ENCODE results near the gene SPG11.
"Not testable (repeated sequence)": the region's sequence is repeated elsewhere in the genome, so short reads cannot be mapped to it uniquely, and the experiment has no call there.

Gene SPG11

GRCh38 chr15:44682211-44682610 lies 18.7 kb upstream of the SPG11 start:
- DNase-seq = no peak

- DNase-seq = peak; percentile 49 to 59
These were observed 13.2 kb upstream of the SPG11 start for GRCh38 chr15:44676676-44677075.

GRCh38 chr15:44675911-44676310 lies 12.4 kb upstream of the SPG11 start:
- no peak for DNase-seq

DNA sequence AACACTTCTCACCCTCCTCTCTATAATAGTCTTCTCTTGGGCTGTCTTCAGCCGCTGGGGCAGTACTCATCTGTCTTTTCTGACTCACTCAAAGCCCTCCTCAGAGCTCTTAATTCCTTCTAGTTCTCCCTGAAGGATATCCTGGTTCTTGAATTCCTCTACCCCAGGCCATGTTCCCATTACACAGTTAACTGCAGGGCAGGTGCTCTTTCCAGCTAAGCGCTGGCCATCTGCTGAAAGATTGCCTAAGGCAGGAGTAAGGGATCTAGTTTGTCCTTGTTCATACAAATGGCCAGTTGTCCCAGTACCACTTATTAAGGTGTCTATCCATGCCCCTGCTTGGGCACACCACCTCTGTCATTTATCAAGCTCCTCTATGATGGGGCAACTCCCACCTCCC lies 10.2 kb upstream of the SPG11 start:
- no peak for DNase-seq

- no peak for DNase-seq
These were observed 6.9 kb upstream of the SPG11 start for GRCh38 chr15:44670087-44670950.

DNA sequence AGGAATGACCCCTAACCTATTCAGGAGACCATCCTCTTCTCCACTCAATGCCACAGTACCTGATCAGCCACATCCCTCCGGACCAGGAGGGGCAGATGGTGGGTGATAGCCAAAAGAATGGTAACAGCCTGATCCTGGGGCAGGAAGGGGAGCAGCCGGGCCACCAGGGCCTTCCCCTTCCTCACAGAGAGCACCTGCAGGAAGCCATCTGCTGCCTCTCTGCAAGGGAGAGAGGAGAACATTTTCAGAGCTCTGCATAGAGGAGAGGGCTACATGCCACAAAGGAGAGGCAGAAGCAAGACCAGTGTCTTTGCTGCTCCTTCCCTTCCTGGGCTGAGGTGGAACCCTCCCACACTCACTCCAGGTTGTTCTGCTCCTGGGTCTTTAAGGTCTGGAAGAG lies 5.5 kb upstream of the SPG11 start:
- DNase-seq = no peak

DNA sequence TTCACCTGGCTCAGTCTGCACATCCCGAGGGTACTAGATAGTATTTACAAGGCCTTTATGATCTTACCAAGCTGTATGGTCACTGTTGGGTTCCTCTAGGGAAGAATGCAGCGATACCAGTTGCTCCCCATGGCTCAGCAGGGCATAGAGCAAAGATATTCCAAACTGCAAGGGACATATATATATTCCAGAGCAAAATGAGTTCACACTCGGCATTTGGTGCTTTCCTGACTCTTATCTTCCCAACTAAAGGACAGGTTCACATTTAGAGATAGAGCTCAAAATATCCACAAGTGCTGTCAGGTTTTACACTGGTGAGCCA lies 3.5 kb upstream of the SPG11 start:
- DNase-seq = no peak

DNA sequence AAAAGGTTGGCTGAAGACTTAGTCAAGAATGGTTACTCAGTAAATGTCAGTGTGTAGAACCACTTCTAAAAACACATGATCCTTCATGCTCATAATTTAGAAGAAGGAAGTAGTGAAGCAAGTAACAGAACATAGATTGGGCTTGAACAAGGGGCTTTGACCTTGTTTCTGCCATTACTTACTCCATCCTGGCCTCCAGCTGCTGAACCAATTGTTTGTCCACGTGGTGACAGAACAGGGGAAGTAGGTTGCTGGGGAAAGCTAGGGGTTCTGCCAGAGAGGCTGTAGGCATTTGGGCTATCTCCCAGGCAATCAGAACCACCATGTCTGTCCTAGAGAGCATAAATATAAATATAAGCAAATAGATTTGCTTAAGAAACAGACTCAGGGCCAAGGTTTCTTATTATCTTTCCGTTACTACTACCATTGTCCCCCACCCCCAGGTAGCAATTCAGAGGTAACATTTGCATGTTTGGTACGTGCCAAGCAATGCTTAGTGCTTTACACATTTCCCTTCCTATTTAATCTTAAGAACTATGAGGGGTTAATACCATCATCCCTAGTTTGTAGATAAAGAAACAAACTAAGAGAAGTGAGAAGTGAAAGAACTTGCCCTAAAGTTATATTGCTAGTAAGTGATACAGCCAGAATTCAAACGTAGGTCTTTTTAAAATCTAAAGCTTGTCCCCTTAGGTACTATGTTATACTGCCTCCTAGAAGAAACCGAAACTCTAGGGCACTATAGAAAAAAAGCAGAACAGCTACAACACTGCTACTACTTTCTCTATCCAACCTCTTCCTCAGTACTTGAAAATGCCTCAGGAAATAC lies 3.0 kb upstream of the SPG11 start:
- peak in 1 of 2 donors; percentile 65 for DNase-seq

DNA sequence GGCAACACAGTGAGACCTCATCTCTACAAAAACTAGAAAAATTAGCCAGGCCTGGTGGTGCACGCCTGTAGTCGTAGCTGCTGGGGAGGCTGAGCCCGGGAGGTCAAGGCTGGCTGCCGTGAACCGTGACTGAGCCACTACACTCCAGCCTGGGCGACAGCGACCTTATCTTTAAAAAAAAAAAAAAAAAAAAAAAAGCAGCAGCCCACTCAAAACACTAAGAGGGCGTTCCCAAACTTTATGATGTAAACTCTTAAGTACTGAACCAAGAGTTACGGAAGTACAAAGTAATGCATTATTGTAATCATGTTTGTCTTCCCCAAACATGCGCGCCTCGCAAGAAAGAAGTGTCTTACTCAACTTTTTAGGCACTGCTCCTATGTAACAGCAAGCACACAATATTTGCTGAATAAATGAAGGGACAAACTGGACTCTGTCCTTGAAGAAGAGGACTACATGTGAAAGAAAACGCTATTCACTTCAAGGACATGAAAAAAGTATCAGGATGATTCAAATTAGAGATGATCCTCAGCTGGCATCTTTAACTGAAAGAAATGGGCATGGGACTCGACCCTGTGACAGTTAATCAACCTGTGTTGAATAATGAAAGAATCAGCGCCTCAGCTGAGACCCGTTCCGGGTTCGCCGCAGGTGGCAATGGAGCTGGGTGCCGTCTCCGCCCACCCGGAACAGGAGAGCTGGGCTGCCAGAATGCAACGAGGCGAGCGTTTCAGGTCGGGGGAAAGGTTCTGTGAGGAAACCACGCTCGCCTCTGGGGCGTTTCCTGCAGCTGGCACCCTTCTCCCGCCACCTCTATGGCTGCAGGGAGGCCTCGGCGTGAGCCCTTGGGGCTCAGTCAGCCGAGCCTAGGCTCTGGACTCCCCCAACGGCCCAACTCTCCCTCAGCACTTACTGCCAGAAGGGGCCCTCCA lies 718 bp downstream of the SPG11 start:
- peak; percentile 88 to 89 for DNase-seq

- DNase-seq = no peak
These were observed 1.9 kb downstream of the SPG11 start for GRCh38 chr15:44661576-44661975.

DNA sequence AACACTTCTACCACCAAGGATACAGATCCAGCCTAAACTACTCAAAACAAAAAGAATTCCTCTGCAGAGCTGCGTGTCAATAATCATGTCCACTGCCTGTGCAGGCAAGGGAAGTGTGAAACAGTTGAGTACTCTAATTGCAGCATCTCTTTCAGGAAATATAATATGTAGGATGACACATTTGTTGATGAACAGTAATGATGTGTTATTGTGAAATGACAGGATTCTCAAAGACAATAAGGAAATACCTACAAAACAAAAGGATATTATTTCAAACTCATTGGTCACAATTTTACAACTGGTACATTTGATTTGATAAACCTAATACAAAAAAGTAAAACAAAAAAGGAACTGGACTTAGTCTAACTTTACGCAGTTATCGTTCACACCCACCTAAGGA lies 4.4 kb downstream of the SPG11 start:
- DNase-seq = no peak

- no peak for DNase-seq
These were observed 6.1 kb downstream of the SPG11 start for GRCh38 chr15:44657378-44657777.

DNA sequence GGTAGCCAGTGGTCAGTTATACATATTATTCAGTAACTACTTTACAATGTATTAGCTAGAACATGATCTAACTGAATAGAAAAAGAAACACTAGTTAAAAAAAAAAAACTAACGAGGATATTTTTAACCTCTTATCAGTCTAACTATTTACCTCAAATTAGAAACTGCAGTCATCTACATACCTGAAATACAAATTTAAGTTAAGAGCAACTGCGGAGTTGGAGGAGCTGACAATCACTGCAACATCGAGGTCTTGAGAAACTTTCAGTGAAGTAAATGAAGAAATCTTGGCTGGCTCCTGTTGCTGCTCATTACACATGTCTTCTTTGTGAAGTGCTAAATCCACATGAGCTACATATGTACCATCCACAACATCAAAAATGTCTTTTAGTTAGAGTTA lies 6.5 kb downstream of the SPG11 start:
- no peak for DNase-seq

- DNase-seq = no peak
These were observed 7.2 kb downstream of the SPG11 start for GRCh38 chr15:44656298-44656697.

GRCh38 chr15:44654858-44655257 lies 8.6 kb downstream of the SPG11 start:
- DNase-seq = no peak

GRCh38 chr15:44647637-44648036 lies 15.8 kb downstream of the SPG11 start:
- DNase-seq = no peak

DNA sequence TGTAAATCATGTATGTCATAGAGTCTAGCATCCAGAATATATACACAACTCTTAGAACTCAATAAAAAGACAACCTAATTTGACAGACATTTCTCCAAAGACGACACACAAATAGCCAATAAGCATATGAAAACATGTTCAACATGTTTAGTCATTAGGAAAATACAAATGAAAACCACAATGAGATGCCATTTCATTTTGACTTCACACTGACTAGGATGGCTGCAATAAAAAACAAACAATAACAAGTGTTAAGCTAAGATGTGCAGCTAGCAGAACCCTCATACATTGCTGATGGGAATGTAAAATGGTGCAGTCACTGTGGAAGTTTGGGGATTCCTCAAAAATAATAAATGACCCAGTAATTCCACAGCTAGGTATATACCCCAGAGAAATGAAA lies 16.4 kb downstream of the SPG11 start:
- no peak for DNase-seq

DNA sequence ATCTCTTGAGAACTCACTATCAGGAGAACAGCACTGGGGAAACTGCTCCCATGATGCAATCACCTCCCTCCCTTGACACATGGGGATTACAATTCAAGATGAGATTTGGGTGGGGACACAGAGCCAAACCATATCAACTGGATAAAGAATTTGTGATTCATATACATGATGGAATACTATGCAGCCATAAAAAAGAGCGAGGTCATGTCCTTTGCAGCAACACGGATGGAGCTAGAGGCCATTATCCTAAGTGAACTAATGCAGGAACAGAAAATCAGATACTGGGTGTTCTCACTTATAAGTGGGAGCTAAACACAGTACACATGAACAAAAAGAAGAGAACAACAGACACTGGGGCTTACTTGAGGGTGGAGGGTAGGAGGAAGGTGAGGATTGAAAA lies 17.0 kb downstream of the SPG11 start:
- DNase-seq = no peak

GRCh38 chr15:44641651-44642050 lies 21.8 kb downstream of the SPG11 start:
- no peak for DNase-seq

GRCh38 chr15:44636976-44637375 lies 26.5 kb downstream of the SPG11 start:
- DNase-seq = no peak

DNA sequence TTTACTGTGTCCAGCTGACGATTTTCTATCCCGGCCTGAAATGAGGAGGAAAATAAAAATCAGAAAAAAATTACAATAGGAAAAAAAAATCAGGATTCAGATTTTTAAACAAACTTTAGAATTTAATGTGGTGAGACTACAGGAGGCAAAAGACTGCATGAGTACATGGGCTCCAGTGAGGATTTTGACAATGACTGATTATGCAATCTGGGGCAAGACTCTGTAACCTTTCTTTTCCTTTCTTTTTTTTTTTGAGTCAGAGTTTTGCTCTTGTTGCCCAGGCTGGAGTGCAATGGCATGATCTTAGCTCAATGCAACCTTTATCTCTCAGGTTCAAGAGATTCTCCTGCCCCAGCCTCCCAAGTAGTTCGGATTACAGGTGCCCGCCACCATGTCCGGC lies 29.9 kb downstream of the SPG11 start:
- DNase-seq = no peak

GRCh38 chr15:44625286-44625685 lies 38.2 kb downstream of the SPG11 start:
- not testable (repeated sequence) for DNase-seq

GRCh38 chr15:44623178-44623577 lies 40.3 kb downstream of the SPG11 start:
- no peak for DNase-seq
